Stimulated activated naive CD4-positive, alpha-beta T cell (primary cell): ENCODE data around the gene TBR1.

Source experiments
- DNase-seq, 6 experiments: peaks; one replicate each; lab custom pipeline; 2025; lab: John Stamatoyannopoulos, UW

TBR1 gene

GRCh38 chr2:161415034-161415986 lies 787 bp upstream of the TBR1 start:
- peak in 1 of 6 experiments; percentile 20 for DNase-seq

GRCh38 chr2:161416708-161417437 lies 776 bp downstream of the TBR1 start:
- no peak for DNase-seq

GRCh38 chr2:161417438-161418274 lies 1.6 kb downstream of the TBR1 start:
- DNase-seq: no peak

- peak in 1 of 6 experiments; percentile 13 for DNase-seq
These were observed 2.2 kb downstream of the TBR1 start for GRCh38 chr2:161418275-161418714.

GRCh38 chr2:161418715-161419637 lies 2.9 kb downstream of the TBR1 start:
- DNase-seq: peak in 1 of 6 experiments; percentile 13

- no peak for DNase-seq
These were observed 3.6 kb downstream of the TBR1 start for GRCh38 chr2:161419638-161420190.

- DNase-seq: no peak
These were observed 4.4 kb downstream of the TBR1 start for GRCh38 chr2:161420406-161421074.

GRCh38 chr2:161421686-161422085 lies 5.6 kb downstream of the TBR1 start:
- DNase-seq: no peak

GRCh38 chr2:161422816-161423403 lies 6.8 kb downstream of the TBR1 start:
- DNase-seq: peak in 1 of 6 experiments; percentile 7

GRCh38 chr2:161423421-161424393 lies 7.6 kb downstream of the TBR1 start:
- peak in 1 of 6 experiments; percentile 30 for DNase-seq

GRCh38 chr2:161424394-161424769 lies 8.3 kb downstream of the TBR1 start:
- DNase-seq: peak in 1 of 6 experiments; percentile 19

- DNase-seq: peak in 1 of 6 experiments; percentile 5
These were observed 9.0 kb downstream of the TBR1 start for GRCh38 chr2:161424891-161425727.

- DNase-seq: no peak
These were observed 9.8 kb downstream of the TBR1 start for GRCh38 chr2:161425728-161426454.

GRCh38 chr2:161426455-161426921 lies 10.4 kb downstream of the TBR1 start:
- DNase-seq: peak in 1 of 6 experiments; percentile 19

GRCh38 chr2:161426922-161427663 lies 11.0 kb downstream of the TBR1 start:
- peak in 1 of 6 experiments; percentile 14 for DNase-seq
